NK-92 treated with Interleukin-12 subunit alpha and Interleukin-12 subunit beta, amount 100 ng/mL, for 24 hours (cell line): ENCODE results near the gene PSMC5.

ENCODE experiments used
- DNase-seq: peaks from one replicate; lab custom pipeline; 2025; lab: John Stamatoyannopoulos, UW

Gene PSMC5

GRCh38 chr17:63820963-63821561 lies 6.2 kb upstream of the PSMC5 start:
- no peak for DNase-seq

GRCh38 chr17:63821804-63822203 lies 5.4 kb upstream of the PSMC5 start:
- no peak for DNase-seq

DNA sequence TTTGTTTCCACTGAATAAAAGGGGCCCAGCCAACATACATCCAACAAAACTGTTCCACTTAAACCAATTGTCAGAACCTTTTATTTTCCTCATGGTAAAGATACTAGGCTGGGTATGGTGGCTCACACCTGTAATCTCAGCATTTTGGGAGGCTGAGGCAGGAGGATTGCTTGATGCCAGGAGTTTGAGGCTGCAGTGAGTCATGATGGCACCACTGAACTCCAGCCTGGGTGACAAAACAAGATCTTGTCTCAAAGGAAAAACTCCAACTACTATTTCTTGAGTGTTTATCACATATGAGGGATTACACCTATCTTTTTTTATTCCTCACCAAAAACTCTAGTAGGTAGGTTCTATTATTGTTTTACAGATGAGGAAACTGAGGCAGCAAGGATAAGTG lies 4.7 kb upstream of the PSMC5 start:
- no peak for DNase-seq

DNA sequence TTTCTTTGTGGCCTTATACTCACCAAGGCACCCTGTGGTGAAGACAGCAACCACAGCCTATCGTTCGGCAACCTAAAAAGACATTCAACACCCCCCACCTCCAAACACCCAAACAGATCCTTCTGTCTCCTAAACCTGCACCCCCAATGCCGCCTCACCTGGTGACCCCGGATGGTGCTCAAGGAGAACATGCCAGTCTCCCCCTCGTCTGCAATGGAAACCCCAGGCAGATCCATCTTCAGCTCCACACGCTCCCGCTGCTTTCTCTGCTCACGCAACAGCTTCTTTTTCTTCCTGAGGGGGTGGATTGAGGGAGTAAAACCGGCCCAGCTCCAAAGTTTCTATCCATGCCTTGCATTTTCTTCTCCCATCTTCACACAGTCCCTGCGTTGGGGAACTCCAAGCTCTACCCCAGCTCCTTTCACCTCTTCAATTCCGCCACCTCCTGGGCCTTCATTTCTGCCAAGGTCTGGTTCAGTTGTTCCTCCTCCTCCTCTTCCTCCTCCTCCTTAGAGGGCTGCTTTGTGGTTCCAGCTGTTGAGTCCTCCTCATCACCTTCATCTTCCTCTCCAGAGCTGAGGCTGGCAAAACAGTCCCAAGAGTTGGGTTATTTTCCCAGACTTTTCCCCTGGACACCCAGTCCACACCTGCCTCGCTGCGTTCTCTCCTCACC lies 3.4 kb upstream of the PSMC5 start:
- DNase-seq, result no peak

- no peak for DNase-seq
Observed at GRCh38 chr17:63824362-63824761, 2.9 kb upstream of the PSMC5 start.

- DNase-seq, result no peak
Observed at GRCh38 chr17:63826468-63827001, 696 bp upstream of the PSMC5 start.

- DNase-seq, result no peak
Observed at GRCh38 chr17:63827801-63828221, 580 bp downstream of the PSMC5 start.

GRCh38 chr17:63828936-63829335 lies 1.7 kb downstream of the PSMC5 start:
- no peak for DNase-seq

DNA sequence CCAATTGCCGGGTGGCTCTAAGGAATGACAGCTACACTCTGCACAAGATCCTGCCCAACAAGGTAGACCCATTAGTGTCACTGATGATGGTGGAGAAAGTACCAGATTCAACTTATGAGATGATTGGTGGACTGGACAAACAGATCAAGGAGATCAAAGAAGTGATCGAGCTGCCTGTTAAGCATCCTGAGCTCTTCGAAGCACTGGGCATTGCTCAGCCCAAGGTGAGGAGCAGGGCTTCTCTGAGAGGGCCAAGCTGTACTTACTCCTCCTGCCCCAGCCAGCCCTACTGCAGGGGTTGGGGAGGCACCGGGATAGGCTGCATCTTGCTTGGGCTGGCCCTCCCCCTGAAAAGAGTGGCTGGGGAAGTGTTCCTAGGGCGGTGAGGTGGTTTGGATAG lies 3.0 kb downstream of the PSMC5 start:
- no peak for DNase-seq

DNA sequence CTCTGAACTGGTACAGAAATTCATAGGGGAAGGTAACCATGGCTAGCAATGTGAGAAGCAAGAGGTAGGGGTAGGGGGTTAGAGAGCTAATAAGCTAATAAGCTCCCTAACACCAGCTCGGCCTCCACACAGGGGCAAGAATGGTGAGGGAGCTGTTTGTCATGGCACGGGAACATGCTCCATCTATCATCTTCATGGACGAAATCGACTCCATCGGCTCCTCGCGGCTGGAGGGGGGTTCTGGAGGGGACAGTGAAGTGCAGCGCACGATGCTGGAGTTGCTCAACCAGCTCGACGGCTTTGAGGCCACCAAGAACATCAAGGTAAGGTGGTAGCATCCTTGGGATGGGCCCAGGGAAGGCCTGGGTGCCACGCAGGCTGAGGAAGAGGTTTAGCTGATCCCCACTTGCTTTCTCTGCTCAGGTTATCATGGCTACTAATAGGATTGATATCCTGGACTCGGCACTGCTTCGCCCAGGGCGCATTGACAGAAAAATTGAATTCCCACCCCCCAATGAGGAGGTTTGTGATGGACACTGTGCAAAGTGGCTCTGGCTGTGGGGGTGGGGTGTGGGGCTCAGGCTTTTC lies 3.8 kb downstream of the PSMC5 start:
- DNase-seq, result no peak

GRCh38 chr17:63831505-63831904 lies 4.3 kb downstream of the PSMC5 start:
- DNase-seq, result no peak

- DNase-seq, result no peak
Observed at GRCh38 chr17:63832014-63832413, 4.8 kb downstream of the PSMC5 start.

- no peak for DNase-seq
Observed at GRCh38 chr17:63832455-63832854, 5.2 kb downstream of the PSMC5 start.

DNA sequence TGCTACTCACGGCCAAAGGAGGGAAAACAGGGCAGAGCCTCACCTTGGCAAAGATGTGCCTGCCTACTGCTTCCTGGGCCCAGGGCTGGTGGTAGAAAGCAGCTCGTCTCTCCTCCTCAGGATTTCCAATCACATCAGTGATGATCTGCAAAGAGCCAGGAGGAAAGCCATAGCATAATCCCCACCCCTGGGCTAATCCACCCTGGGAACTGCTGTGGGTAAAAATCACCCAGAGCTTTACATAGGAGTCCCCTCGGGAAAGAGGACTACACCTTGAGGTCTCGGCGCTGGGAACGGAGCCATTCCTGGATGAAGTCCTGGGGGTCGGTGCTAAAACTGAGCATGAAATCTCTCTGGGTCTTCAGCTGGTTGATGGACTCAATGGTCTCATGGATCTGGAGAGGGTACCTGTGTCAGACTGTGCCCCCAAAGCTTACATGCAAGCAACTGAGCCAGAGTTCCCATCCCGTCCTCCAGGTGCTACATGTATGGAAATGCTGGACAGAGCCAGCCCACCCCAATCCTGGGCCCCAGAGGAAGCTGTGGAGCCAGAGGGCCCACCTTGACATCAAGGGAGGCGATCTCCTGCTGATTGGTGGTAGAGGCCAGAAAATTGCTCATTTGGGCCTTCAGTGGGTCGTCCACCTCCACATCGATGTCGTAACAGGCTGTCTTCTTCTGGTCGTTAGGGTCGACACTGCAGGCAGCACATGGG lies 6.0 kb downstream of the PSMC5 start:
- no peak for DNase-seq

DNA sequence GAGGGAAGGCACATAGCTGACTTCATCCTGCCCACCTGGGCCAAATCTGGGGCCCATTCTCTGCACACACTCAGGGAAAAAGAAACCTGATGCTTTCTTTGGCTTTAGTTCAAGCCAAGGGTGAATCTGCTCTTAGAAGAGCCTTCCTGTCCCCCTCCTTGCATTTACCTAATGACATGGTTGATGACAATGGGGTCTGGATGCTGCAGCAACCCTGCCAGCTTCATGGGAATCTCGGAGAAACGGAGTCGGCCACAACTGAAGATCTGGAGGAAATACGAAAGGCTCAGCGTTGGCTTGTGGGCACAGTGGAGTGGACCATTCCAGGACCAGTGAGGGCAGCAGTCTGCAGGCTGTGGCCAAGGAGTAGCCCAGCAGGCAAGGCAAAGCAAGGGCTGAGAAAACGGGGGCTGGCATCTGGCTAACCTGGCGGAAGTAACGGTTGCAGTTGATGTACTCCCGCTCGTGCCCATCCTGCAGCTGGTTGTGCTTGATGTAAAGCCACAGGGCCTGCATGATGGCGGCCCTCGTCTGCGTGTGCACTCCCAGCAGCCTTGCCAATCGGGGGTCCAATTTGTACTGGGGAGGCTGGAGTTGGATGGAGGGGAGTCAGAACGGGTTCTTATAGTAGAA lies 6.6 kb downstream of the PSMC5 start:
- no peak for DNase-seq

- no peak for DNase-seq
Observed at GRCh38 chr17:63834431-63835166, 7.4 kb downstream of the PSMC5 start.

DNA sequence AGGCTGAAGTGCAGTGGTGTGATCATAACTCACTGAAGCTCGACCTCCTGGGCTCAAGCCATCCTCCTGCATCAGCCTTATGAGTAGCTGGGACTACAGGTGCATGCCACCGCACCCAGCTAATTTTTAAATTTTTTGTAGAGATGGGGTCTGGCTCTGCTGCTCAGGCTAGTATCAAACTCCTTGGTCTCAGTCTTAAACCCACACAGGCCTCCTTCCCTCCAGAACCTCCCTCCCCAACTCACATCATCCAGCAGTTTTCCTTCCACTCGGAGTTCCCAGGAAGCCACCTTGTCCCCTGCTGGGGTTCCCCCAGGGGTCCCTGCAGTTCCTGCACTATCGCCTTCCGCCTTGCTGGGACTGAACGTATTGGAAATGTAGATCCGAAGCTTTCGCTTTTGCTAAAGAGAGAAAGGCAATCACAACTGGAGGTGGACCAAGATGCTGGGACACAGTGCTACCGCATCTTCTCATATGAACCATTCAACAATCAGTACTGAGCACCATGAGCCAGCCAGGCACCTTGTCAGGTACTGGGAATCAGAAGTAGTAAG lies 8.0 kb downstream of the PSMC5 start:
- no peak for DNase-seq

- no peak for DNase-seq
Observed at GRCh38 chr17:63836811-63837210, 9.6 kb downstream of the PSMC5 start.

DNA sequence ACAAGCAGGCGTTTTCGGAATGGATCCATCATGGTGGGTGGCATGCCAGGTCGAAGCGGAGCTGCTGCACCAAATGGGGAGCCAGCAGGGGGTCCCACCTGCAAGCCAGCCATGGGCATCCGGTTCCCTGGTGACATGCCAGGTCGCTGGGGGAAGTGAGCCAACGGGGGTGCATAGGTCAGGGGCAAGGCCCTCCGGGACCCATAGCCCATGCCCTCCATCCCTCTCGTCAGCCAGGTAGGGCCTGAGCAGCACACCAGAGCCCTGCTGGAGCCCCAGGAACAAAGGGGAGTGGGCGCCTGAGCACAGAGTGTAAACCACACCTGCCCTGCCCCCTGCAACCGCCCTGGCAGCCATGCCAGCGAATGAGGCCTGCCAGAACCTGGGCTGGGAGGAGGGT lies 10.2 kb downstream of the PSMC5 start:
- DNase-seq, result no peak

GRCh38 chr17:63837962-63838600 lies 10.8 kb downstream of the PSMC5 start:
- DNase-seq, result no peak
